OCI-LY7 (cell line): Measurements from ENCODE around the gene ST7L. TPM values are rescaled to one million over a fixed set of nuclear protein-coding genes. Genes with fewer than 3 reads are reported as not detected.

Experiments used
- BruUV-seq: library from RNA; stranded (reverse); fragments of 400-500 nt; replicated peaks from 2 replicates; lab custom pipeline; 2021; lab: Mats Ljungman, UMichigan
- CTCF ChIA-PET: fragments of 300-600 bp; sonication (Branson Sonifier 250); formaldehyde crosslinking; loops from one replicate; lab custom pipeline; 2022; ENCODE audit warnings: antibody characterized with exemption; ENCODE audit not compliant: unreplicated experiment; lab: Charles Lee
- POLR2A ChIA-PET: fragments of 300-600 bp; sonication (Branson Sonifier 250); formaldehyde crosslinking; loops from one replicate; lab custom pipeline; 2022; ENCODE audit warnings: antibody characterized with exemption; lab: Charles Lee
- DNase-seq: peaks from one replicate; pipeline ENCODE4 v3.0.0-alpha.2; 2015; ENCODE audit warnings: low spot score
- H2AFZ ChIP-seq: fragments of 200-600 bp; sonication (generic), shearing (Covaris generic); 2 replicates; pipeline ENCODE4 v1.6.1; 2014; ENCODE audit warnings: mild to moderate bottlenecking, antibody characterized with exemption, low read length, moderate library complexity
- H3K27ac ChIP-seq: fragments of 200-600 bp; sonication (generic); 2 replicates; pipeline ENCODE4 v1.5.1; 2014; ENCODE audit warnings: mixed run types, low read depth, mild to moderate bottlenecking, moderate library complexity, low read length, inconsistent platforms; ENCODE audit not compliant: poor library complexity, severe bottlenecking
- H3K36me3 ChIP-seq: fragments of 200-600 bp; sonication (generic); 2 replicates; pipeline ENCODE4 v1.6.1; 2014; ENCODE audit warnings: mild to moderate bottlenecking, antibody characterized with exemption, low read length, moderate library complexity, mixed read lengths; ENCODE audit not compliant: insufficient read depth
- H3K4me1 ChIP-seq: fragments of 200-600 bp; sonication (generic); 2 replicates; pipeline ENCODE4 v1.5.1; 2014; ENCODE audit warnings: mild to moderate bottlenecking, low read length; ENCODE audit not compliant: insufficient read depth, poor library complexity, severe bottlenecking
- H3K4me2 ChIP-seq: fragments of 200-600 bp; sonication (generic); 2 replicates; pipeline ENCODE4 v1.6.1; 2014; ENCODE audit warnings: mild to moderate bottlenecking, low read length
- H3K4me3 ChIP-seq: fragments of 200-600 bp; sonication (generic); 2 replicates; pipeline ENCODE4 v1.5.1; 2014; ENCODE audit warnings: mild to moderate bottlenecking, low read depth, low read length; ENCODE audit not compliant: poor library complexity, severe bottlenecking
- H3K79me2 ChIP-seq: fragments of 200-600 bp; sonication (generic); 2 replicates; pipeline ENCODE4 v1.6.1; 2016; ENCODE audit warnings: low read depth, mild to moderate bottlenecking, low read length, moderate library complexity, mixed read lengths; ENCODE audit not compliant: insufficient read depth
- H3K9me2 ChIP-seq: fragments of 200-600 bp; sonication (generic); 2 replicates; pipeline ENCODE4 v1.6.1; 2016; ENCODE audit warnings: mild to moderate bottlenecking, low read length, mixed read lengths; ENCODE audit not compliant: insufficient read depth
- H3K9me3 ChIP-seq: fragments of 200-600 bp; sonication (generic); 2 replicates; pipeline ENCODE4 v1.6.1; 2014; ENCODE audit warnings: mild to moderate bottlenecking, mixed run types, low read length, mixed read lengths
- H4K20me1 ChIP-seq: fragments of 200-600 bp; sonication (generic); 2 replicates; pipeline ENCODE4 v1.6.1; 2014; ENCODE audit warnings: mild to moderate bottlenecking, antibody characterized with exemption, low read length, moderate library complexity, mixed read lengths; ENCODE audit not compliant: insufficient read depth
- CTCF ChIP-seq: fragments of 200-600 bp; sonication (generic); conservative IDR thresholded peaks from 2 replicates; pipeline ENCODE4 v1.5.1; 2014; ENCODE audit warnings: mild to moderate bottlenecking, antibody characterized with exemption, low read length, moderate library complexity, mixed read lengths
- EZH2phosphoT487 ChIP-seq: fragments of 200-600 bp; sonication (generic); IDR thresholded peaks from 2 replicates; pipeline ENCODE4 v1.6.1; 2018; ENCODE audit warnings: low read depth, borderline replicate concordance, mild to moderate bottlenecking, mixed run types, antibody characterized with exemption, low read length, moderate library complexity, mixed read lengths
- intact Hi-C: fragments of 100-400 bp; cut with micrococcal nuclease; formaldehyde crosslinking; loops from one replicate; pipeline ENCODE4 v1.10.0; 2022; ENCODE audit not compliant: unreplicated experiment
- total RNA-seq, 2 experiments: library from RNA; depleted of rRNA in 1 of 2; stranded (reverse); fragments of >200 nt in 1 of 2; shearing (Covaris generic) in 1 of 2; gene quantifications; 2 replicates each; pipeline ENCODE4 v1.2.3, GENCODE V29; 2014 to 2022

ST7L gene
- total RNA-seq, 2 experiments from 2014 or later: 20.2 to 22.8 TPM

- CTCF ChIA-PET: no interaction called here
- Histone ChIP-seq H3K36me3 (no peaks in the 10 kb centered on the region), H2AFZ (no peak overlapping the region), H3K27ac (no peak overlapping the region), H4K20me1 (no peaks in the 10 kb centered on the region), H3K4me1 (peaks cover 38% of the 10 kb centered on the region), H3K4me2 (no peak overlapping the region), H3K9me3 (no peaks in the 10 kb centered on the region), H3K9me2 (no peaks in the 10 kb centered on the region), H3K79me2 (no peaks in the 10 kb centered on the region), H3K4me3 (no peak overlapping the region)
- intact Hi-C loops: loop anchor here (2.0 kb wide), 3 partner anchors 43 to 113 kb away; partner anchors contain the start of gene CTTNBP2NL
- DNase-seq: no peak
- no TSS peak for BruUV-seq
- POLR2A ChIA-PET: no interaction called here
- TF ChIP-seq EZH2phosphoT487 (no peak), CTCF (no peak)
Observed at GRCh38 chr1:112509660-112510178, 109.2 kb downstream of the ST7L start.

- peak overlapping the region; percentile 84 for H3K4me2 ChIP-seq
- no peaks in the 10 kb centered on the region for H4K20me1 ChIP-seq
- ChIA-PET POLR2A (no interaction called here), CTCF (no interaction called here)
- no TSS peak for BruUV-seq
- TF ChIP-seq EZH2phosphoT487 (no peak), CTCF (no peak)
- H3K27ac ChIP-seq: no peak overlapping the region
- H3K36me3 ChIP-seq: no peaks in the 10 kb centered on the region
- no peaks in the 10 kb centered on the region for H3K9me2 ChIP-seq
- H2AFZ ChIP-seq: peak overlapping the region; percentile 87
- H3K4me3 ChIP-seq: peak overlapping the region; percentile 68
- no peaks in the 10 kb centered on the region for H3K9me3 ChIP-seq
- intact Hi-C loops: loop anchor here (2.0 kb wide), 3 partner anchors 42 to 112 kb away; partner anchors contain the start of gene CTTNBP2NL
- DNase-seq: no peak
- H3K4me1 ChIP-seq: peaks cover 42% of the 10 kb centered on the region
- H3K79me2 ChIP-seq: no peaks in the 10 kb centered on the region
Observed at GRCh38 chr1:112509005-112509659, 109.8 kb downstream of the ST7L start.
